Gastrocnemius medialis (tissue), 4 donors: ENCODE data around the gene EEF1A1. TPM values are rescaled to one million over a fixed set of nuclear protein-coding genes. Genes with fewer than 3 reads are reported as not detected.

ENCODE experiments used
- ATAC-seq, 2 donors: fragments of 150-250 bp; one replicate each; pipeline ENCODE4 v1.9.1; 2016
- DNase-seq, 2 donors: peaks; one replicate each; pipeline ENCODE4 v3.0.0-alpha.2; 2019
- H3K27ac ChIP-seq, 4 donors: fragments of 200-600 bp; sonication (generic); 1 replicate in 1 of 4; 2 replicates in 3 of 4; pipeline ENCODE4 v1.5.1; 2016 to 2018; ENCODE audit warnings: mild to moderate bottlenecking in 2 of 4, moderate library complexity in 1 of 4
- H3K27me3 ChIP-seq, 3 donors: fragments of 200-600 bp; sonication (generic) in 2 of 3; 1 replicate in 1 of 3; 2 replicates in 2 of 3; pipeline versions ENCODE4 v1.5.1 to v1.6.0; 2016 to 2019; ENCODE audit warnings: mild to moderate bottlenecking in 1 of 3, moderate library complexity in 1 of 3
- H3K36me3 ChIP-seq, 2 donors: fragments of 200-600 bp; sonication (generic) in 1 of 2; one replicate each; pipeline ENCODE4 v1.5.1; 2017 to 2018
- H3K4me1 ChIP-seq, 2 donors: fragments of 200-600 bp; sonication (generic) in 1 of 2; one replicate each; pipeline ENCODE4 v1.5.1; 2016 to 2017; ENCODE audit warnings: mild to moderate bottlenecking in 2 of 2
- H3K4me3 ChIP-seq, 4 donors: fragments of 200-600 bp; sonication (generic) in 3 of 4; 1 replicate in 1 of 4; 2 replicates in 3 of 4; pipeline ENCODE4 v1.5.1; 2016 to 2019; ENCODE audit warnings: mild to moderate bottlenecking in 2 of 4
- H3K9me3 ChIP-seq, 3 donors: fragments of 200-600 bp; sonication (generic) in 2 of 3; 1 replicate in 1 of 3; 2 replicates in 2 of 3; pipeline ENCODE4 v1.5.1; 2016 to 2019
- POLR2A ChIP-seq, 2 donors: fragments of 450-650 bp; IDR thresholded peaks; one replicate each; pipeline ENCODE4 v1.6.1; 2017; ENCODE audit warnings: antibody characterized with exemption in 2 of 2, mild to moderate bottlenecking in 2 of 2, moderate library complexity in 2 of 2
- in situ Hi-C, 4 donors: fragments of 200-750 bp; cut with MboI; loops; one replicate each; pipeline versions ENCODE4 v1.15.0 to v1.8.0; 2017; ENCODE audit warnings: low sequenced_read_pairs in 4 of 4
- intact Hi-C: fragments of 100-400 bp; cut with DNase I; formaldehyde crosslinking; loops from one replicate; pipeline ENCODE4 v1.15.1; 2023; ENCODE audit warnings: low total_unique reads
- total RNA-seq, 4 donors: library from RNA; depleted of rRNA; stranded (reverse); fragments of >200 nt; gene quantifications; one replicate each; pipeline versions ENCODE4 v1.1.0 to v1.2.3, GENCODE V29; 2016
- TF ChIP-seq, protein P1 (sequence below), 5 experiments: fragments of 450-650 bp in 3 of 5; fragments of 200-600 bp in 2 of 5; sonication (generic) in 2 of 5; IDR thresholded peaks in 4 of 5; conservative IDR thresholded peaks in 1 of 5; 1 replicate in 4 of 5; 2 replicates in 1 of 5; pipeline ENCODE4 v1.5.1; 2016 to 2019; ENCODE audit warnings: antibody characterized with exemption in 5 of 5, mild to moderate bottlenecking in 3 of 5, moderate library complexity in 3 of 5

EEF1A1 gene
- total RNA-seq, 4 donors from 2014 or later, result 846 to 1,271 (median 1,198) TPM

DNA sequence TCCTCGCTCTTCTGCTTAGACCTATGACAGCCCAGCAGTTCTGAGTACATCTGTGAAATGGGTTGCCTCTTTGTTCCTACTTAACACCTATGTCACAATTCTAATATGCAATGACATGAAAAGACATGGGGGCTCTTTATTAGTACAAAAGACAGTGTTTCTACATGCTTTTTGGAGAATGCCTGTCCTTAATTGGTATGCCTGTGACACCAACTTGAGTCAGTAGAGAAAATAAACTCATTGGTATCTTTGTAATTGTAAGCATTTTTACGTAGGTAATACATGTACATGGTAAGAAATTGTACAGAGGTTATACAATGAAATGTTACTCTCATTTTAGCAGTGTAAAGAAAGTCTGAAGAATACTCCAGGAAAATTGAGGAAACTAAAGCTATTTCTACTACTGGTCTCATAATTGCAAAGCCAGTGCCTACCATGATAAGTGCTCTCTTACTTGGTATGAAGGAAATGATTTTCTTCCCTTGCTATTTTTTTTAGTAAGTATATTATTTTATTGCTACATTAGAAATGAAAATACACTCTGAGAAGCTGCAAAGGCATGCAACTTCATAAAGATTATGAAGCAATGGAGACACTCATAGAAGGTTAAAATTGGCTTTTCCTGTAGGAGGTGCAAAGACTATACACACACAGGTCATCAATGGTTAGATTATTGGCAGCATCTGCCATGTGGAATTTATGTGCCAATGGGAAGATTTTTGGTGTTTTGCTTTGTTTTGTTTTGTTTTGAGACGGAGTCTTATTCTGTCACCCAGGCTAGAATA, 4.9 kb upstream of the EEF1A1 start:
- Histone ChIP-seq H3K27ac (no peak overlapping the region), H3K4me3 (no peak overlapping the region), H3K9me3 (no peaks in the 10 kb centered on the region), H3K4me1 (peaks cover 0 to 5% of the 10 kb centered on the region in 2 donors), H3K36me3 (no peaks in the 10 kb centered on the region), H3K27me3 (peaks cover 32 to 36% (median 33%) of the 10 kb centered on the region in 3 donors)
- DNase-seq (no peak), ATAC-seq (no peak)
- in situ Hi-C loops, result loop anchor here in 1 of 4 donors (10.0 kb wide), 1 partner anchor 59 kb away; no protein-coding TSS in a partner anchor
- TF ChIP-seq, protein P1, sequence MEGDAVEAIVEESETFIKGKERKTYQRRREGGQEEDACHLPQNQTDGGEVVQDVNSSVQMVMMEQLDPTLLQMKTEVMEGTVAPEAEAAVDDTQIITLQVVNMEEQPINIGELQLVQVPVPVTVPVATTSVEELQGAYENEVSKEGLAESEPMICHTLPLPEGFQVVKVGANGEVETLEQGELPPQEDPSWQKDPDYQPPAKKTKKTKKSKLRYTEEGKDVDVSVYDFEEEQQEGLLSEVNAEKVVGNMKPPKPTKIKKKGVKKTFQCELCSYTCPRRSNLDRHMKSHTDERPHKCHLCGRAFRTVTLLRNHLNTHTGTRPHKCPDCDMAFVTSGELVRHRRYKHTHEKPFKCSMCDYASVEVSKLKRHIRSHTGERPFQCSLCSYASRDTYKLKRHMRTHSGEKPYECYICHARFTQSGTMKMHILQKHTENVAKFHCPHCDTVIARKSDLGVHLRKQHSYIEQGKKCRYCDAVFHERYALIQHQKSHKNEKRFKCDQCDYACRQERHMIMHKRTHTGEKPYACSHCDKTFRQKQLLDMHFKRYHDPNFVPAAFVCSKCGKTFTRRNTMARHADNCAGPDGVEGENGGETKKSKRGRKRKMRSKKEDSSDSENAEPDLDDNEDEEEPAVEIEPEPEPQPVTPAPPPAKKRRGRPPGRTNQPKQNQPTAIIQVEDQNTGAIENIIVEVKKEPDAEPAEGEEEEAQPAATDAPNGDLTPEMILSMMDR (IDR thresholded peaks at IDR 0.05 in 4 of 5, conservative IDR thresholded peaks at IDR 0.05 in 1 of 5), result no peak
- no peak for TF ChIP-seq POLR2A (IDR thresholded peaks at IDR 0.05)
- intact Hi-C loops, result no loop called here

DNA sequence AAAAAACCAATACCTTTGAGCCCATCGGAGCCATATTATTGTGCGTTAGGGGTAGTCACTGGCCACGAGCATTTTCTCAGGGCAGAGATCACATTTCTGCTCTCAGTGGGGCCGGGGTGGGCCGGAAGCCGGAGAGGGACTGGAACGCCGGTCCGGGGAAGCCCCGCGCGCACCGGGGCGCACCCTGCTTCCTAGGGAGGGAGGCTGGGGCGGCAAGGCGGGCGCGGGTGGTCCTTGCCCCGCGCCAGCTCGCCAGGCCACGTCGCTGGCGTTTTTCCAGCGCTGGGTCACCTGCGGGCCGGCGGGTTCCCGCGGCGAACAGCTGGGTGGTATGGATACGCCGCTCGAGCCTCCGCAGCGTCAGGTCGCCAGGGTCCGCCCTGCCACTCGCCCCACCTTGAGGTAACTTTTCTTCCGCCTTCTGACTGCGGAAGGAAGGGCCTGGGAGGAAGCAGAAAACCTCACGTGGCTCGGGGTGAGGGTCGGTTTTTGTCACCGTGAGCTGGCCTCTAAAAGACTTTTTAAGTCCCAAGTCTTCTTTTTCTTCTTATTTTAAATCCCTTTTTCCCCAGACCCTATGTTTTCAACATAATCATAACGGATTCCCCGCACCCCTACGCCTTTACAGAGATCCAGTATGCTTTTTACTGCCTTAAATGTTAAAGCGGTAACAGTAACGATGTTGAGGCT, 2.7 kb upstream of the EEF1A1 start:
- peaks cover 0 to 1% of the 10 kb centered on the region in 2 donors for H3K36me3 ChIP-seq
- H3K4me1 ChIP-seq, result peaks cover 5 to 6% of the 10 kb centered on the region in 2 donors
- H3K27me3 ChIP-seq, result peaks cover 44 to 49% (median 46%) of the 10 kb centered on the region in 3 donors
- intact Hi-C loops, result loop anchor here (5.0 kb wide), 1 partner anchor 44 kb away; no protein-coding TSS in a partner anchor
- TF ChIP-seq, protein P1 (IDR thresholded peaks at IDR 0.05 in 4 of 5, conservative IDR thresholded peaks at IDR 0.05 in 1 of 5), result no peak
- peak; percentile 32 to 57 for TF ChIP-seq POLR2A (IDR thresholded peaks at IDR 0.05)
- peak overlapping the region; percentile 83 to 92 (median 90) for H3K27ac ChIP-seq
- ATAC-seq (no peak), DNase-seq (peak; percentile 11 to 33)
- peak overlapping the region; percentile 55 to 63 (median 56) for H3K4me3 ChIP-seq
- in situ Hi-C loops, result loop anchor here in 1 of 4 donors (10.0 kb wide), 1 partner anchor 61 kb away; no protein-coding TSS in a partner anchor
- H3K9me3 ChIP-seq, result no peaks in the 10 kb centered on the region

- ATAC-seq (peak; percentile 57 to 65), DNase-seq (peak; percentile 32 to 46)
- in situ Hi-C loops, result loop anchor here in 1 of 4 donors (10.0 kb wide), 1 partner anchor 63 kb away; no protein-coding TSS in a partner anchor
- H3K9me3 ChIP-seq, result no peaks in the 10 kb centered on the region
- intact Hi-C loops, result loop anchor here (2.0 to 5.0 kb wide), 3 partner anchors 46 to 131 kb away; partner anchors contain the start of gene SLC17A5
- peak overlapping the region; percentile 83 to 92 (median 90) for H3K27ac ChIP-seq
- H3K27me3 ChIP-seq, result peaks cover 42 to 47% (median 44%) of the 10 kb centered on the region in 3 donors
- TF ChIP-seq, protein P1 (IDR thresholded peaks at IDR 0.05 in 4 of 5, conservative IDR thresholded peaks at IDR 0.05 in 1 of 5), result no peak
- no peak for TF ChIP-seq POLR2A (IDR thresholded peaks at IDR 0.05)
- H3K4me3 ChIP-seq, result peak overlapping the region; percentile 60 to 83 (median 68)
- H3K36me3 ChIP-seq, result peaks cover 0 to 3% of the 10 kb centered on the region in 2 donors
- peaks cover 9 to 12% of the 10 kb centered on the region in 2 donors for H3K4me1 ChIP-seq
Observed at GRCh38 chr6:73521351-73521985, 636 bp upstream of the EEF1A1 start.
